IPS DF 19.7 (cell line): ENCODE measurements around the gene IGFN1.
"Not testable (repeated sequence)": the region's sequence is repeated elsewhere in the genome, so short reads cannot be mapped to it uniquely, and the experiment has no call there.

Source experiments
- DNase-seq: peaks from one replicate; pipeline ENCODE4 v3.0.0-alpha.2; 2013; ENCODE audit warnings: low read depth, low spot score

IGFN1 gene

GRCh38 chr1:201216395-201217085, 25.9 kb downstream of the IGFN1 start:
- DNase-seq, result no peak

- no peak for DNase-seq
Observed at GRCh38 chr1:201217146-201217545, 26.5 kb downstream of the IGFN1 start.

- no peak for DNase-seq
Observed at GRCh38 chr1:201217851-201218250, 27.2 kb downstream of the IGFN1 start.

GRCh38 chr1:201218409-201218808, 27.8 kb downstream of the IGFN1 start:
- no peak for DNase-seq

- DNase-seq, result no peak
Observed at GRCh38 chr1:201219481-201220387, 29.1 kb downstream of the IGFN1 start.

GRCh38 chr1:201220388-201220715, 29.7 kb downstream of the IGFN1 start:
- DNase-seq, result no peak

GRCh38 chr1:201221201-201221846, 30.7 kb downstream of the IGFN1 start:
- DNase-seq, result no peak

- no peak for DNase-seq
Observed at GRCh38 chr1:201222125-201222524, 31.5 kb downstream of the IGFN1 start.

- no peak for DNase-seq
Observed at GRCh38 chr1:201223852-201224665, 33.4 kb downstream of the IGFN1 start.

GRCh38 chr1:201224666-201225370, 34.2 kb downstream of the IGFN1 start:
- DNase-seq, result no peak

- DNase-seq, result no peak
Observed at GRCh38 chr1:201226178-201226514, 35.5 kb downstream of the IGFN1 start.

- no peak for DNase-seq
Observed at GRCh38 chr1:201226859-201227488, 36.4 kb downstream of the IGFN1 start.

GRCh38 chr1:201228011-201228983, 37.7 kb downstream of the IGFN1 start:
- DNase-seq, result no peak

GRCh38 chr1:201229095-201229494, 38.5 kb downstream of the IGFN1 start:
- DNase-seq, result no peak

- DNase-seq, result no peak
Observed at GRCh38 chr1:201229771-201230635, 39.4 kb downstream of the IGFN1 start.

- DNase-seq, result no peak
Observed at GRCh38 chr1:201230676-201231075, 40.1 kb downstream of the IGFN1 start.

- not testable (repeated sequence) for DNase-seq
Observed at GRCh38 chr1:201239646-201240045, 49.0 kb downstream of the IGFN1 start.

- DNase-seq, result no peak
Observed at GRCh38 chr1:201240171-201240570, 49.5 kb downstream of the IGFN1 start.

- no peak for DNase-seq
Observed at GRCh38 chr1:201241736-201242135, 51.1 kb downstream of the IGFN1 start.
